Spleen (tissue), 11 donors: Measurements from ENCODE around the gene ZC3H12D. TPM values are rescaled to one million over a fixed set of nuclear protein-coding genes. Genes with fewer than 3 reads are reported as not detected.

Source experiments
- DNase-seq: peaks from one replicate; pipeline ENCODE4 v3.0.0-alpha.2; 2020
- H3K27ac ChIP-seq, 8 donors: fragments of 200-600 bp; sonication (generic) in 7 of 8; 1 replicate in 4 of 8; 2 replicates in 4 of 8; pipeline versions ENCODE4 v1.5.0 to v1.8.0; 2016 to 2021; ENCODE audit warnings: inconsistent platforms in 4 of 8, mild to moderate bottlenecking in 4 of 8, moderate library complexity in 1 of 8
- H3K27me3 ChIP-seq, 7 donors: fragments of 200-600 bp; sonication (generic) in 6 of 7; replicated peaks in 1 of 7; 1 replicate in 4 of 7; 2 replicates in 3 of 7; pipeline versions ENCODE4 v1.5.0 to v1.8.0; 2016 to 2021; ENCODE audit warnings: inconsistent platforms in 3 of 7, mild to moderate bottlenecking in 1 of 7
- H3K36me3 ChIP-seq, 6 donors: fragments of 200-600 bp; sonication (generic) in 5 of 6; 1 replicate in 4 of 6; 2 replicates in 2 of 6; pipeline versions ENCODE4 v1.5.0 to v1.8.0; 2016 to 2021; ENCODE audit warnings: inconsistent platforms in 2 of 6
- H3K4me1 ChIP-seq, 6 donors: fragments of 200-600 bp; sonication (generic) in 5 of 6; 1 replicate in 3 of 6; 2 replicates in 3 of 6; pipeline versions ENCODE4 v1.5.0 to v1.8.0; 2016 to 2021; ENCODE audit warnings: inconsistent platforms in 3 of 6
- H3K4me3 ChIP-seq, 8 donors: fragments of 200-600 bp; sonication (generic) in 7 of 8; 1 replicate in 4 of 8; 2 replicates in 4 of 8; pipeline versions ENCODE4 v1.5.0 to v1.8.0; 2016 to 2021; ENCODE audit warnings: inconsistent platforms in 4 of 8, mild to moderate bottlenecking in 4 of 8, moderate library complexity in 2 of 8
- H3K9me3 ChIP-seq, 8 donors: fragments of 200-600 bp; sonication (generic) in 7 of 8; 1 replicate in 4 of 8; 2 replicates in 4 of 8; pipeline versions ENCODE4 v1.5.0 to v1.8.0; 2016 to 2021; ENCODE audit warnings: inconsistent platforms in 4 of 8
- POLR2A ChIP-seq, 3 donors: fragments of 450-650 bp; IDR thresholded peaks; one replicate each; pipeline ENCODE4 v1.5.1; 2017; ENCODE audit warnings: antibody characterized with exemption in 3 of 3, mild to moderate bottlenecking in 1 of 3
- POLR2AphosphoS5 ChIP-seq, 3 donors: sonication (generic); formaldehyde crosslinking; IDR thresholded peaks; one replicate each; pipeline ENCODE4 v1.5.1; 2017; ENCODE audit warnings: antibody characterized with exemption in 3 of 3
- WGBS, 5 donors: extraction: QIAGEN DNeasy Blood & Tissue Kit in 3 of 5; methylation state at CpG; one replicate each; pipeline versions ENCODE4 v1.1.5 to v1.1.7; 2013 to 2018; 5-methylcytosine and 5-hydroxymethylcytosine counted together
- intact Hi-C: fragments of 100-400 bp; cut with DNase I; formaldehyde crosslinking; loops from one replicate; pipeline ENCODE4 v1.15.0; 2023; ENCODE audit warnings: low total_unique reads
- polyA plus RNA-seq, 3 donors: library from polyadenylated mRNA; stranded (reverse); fragments of 200-250 nt; gene quantifications; one replicate each; pipeline ENCODE4 v1.2.1, GENCODE V29; 2013
- total RNA-seq, 7 donors: library from RNA; depleted of rRNA in 3 of 7; stranded (reverse); fragments of >200 nt in 3 of 7; fragmentation: NEBNext Ultra II Directional in 4 of 7; extraction: Animal tissue kit (Norgen Biotek cat#: 25700) in 4 of 7; gene quantifications; one replicate each; pipeline versions ENCODE4 v1.1.0 to v1.2.1, GENCODE V29; 2016 to 2021
- TF ChIP-seq, protein P1 (sequence below), 11 experiments: fragments of 200-600 bp in 7 of 11; fragments of 450-650 bp in 4 of 11; sonication (generic) in 4 of 11; IDR thresholded peaks in 8 of 11; conservative IDR thresholded peaks in 3 of 11; 1 replicate in 7 of 11; 2 replicates in 4 of 11; pipeline versions ENCODE4 v1.4.0 to v1.8.0; 2016 to 2021; ENCODE audit warnings: antibody characterized with exemption in 11 of 11, inconsistent platforms in 4 of 11, mild to moderate bottlenecking in 1 of 11
- donor health status: healthy with polysubstance abuse.
- donor health status: DM: no; HTN: no; CAD: no; lungs with moderate emphysema.
- donor health status: DM: no; HTN: no; CAD: no.
- donor health status: Bipolar disorder and iron deficiency.
- donor health status: healthy.
- donor health status: DM: no; HTN: no; CAD: no.
- donor health status: DM: yes; HTN: yes; CAD: no.

Gene ZC3H12D
- total and polyA plus RNA-seq, 10 donors, result 15.2 to 38.4 (median 22.8) TPM

DNA sequence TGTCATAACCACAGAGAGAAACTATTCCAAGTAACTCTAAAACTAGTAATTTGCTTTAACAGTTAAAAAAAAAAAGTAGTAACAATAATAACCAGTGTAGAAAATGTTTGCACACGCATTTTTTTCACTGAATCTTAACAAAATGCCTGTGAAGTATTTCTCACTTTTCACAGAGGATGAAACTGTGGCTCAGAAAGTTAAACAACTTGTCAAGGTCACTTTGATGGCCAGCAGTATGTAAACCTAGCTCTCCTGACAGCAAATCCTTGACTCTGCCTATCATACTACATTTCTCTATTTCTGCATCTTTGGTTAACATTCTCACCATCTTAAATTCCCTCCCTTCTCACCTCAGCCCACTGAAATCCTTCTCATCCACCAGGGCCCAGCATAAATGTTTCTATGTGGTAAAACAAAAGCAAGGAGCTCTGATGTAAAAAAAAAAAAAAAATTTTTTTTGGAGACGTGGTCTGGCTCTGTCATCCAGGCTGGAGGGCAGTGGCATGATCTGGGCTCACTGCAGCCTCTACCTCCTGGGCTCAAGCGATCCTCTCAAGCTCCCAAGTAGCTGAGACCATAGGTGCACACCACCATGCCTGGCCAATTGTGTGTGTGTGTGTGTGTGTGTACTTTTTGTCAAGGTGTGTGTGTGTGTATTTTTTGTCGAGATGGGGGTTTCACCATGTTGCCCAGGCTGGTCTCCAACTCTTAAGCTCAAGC lies 26.1 kb upstream of the ZC3H12D start:
- Histone ChIP-seq H3K27me3 (no peaks in the 10 kb centered on the region), H3K4me1 (peaks cover 0 to 14% (median 0%) of the 10 kb centered on the region in 6 donors), H3K27ac (no peak overlapping the region), H3K36me3 (peaks cover 0 to 87% (median 29%) of the 10 kb centered on the region in 6 donors), H3K4me3 (no peak overlapping the region), H3K9me3 (no peaks in the 10 kb centered on the region)
- intact Hi-C loops, result loop anchor here (10.0 kb wide), 2 partner anchors 76 to 426 kb away; no protein-coding TSS in a partner anchor
- DNase-seq, result no peak
- TF ChIP-seq POLR2A (IDR thresholded peaks at IDR 0.05) (no peak), POLR2AphosphoS5 (IDR thresholded peaks at IDR 0.05) (no peak)
- TF ChIP-seq, protein P1, sequence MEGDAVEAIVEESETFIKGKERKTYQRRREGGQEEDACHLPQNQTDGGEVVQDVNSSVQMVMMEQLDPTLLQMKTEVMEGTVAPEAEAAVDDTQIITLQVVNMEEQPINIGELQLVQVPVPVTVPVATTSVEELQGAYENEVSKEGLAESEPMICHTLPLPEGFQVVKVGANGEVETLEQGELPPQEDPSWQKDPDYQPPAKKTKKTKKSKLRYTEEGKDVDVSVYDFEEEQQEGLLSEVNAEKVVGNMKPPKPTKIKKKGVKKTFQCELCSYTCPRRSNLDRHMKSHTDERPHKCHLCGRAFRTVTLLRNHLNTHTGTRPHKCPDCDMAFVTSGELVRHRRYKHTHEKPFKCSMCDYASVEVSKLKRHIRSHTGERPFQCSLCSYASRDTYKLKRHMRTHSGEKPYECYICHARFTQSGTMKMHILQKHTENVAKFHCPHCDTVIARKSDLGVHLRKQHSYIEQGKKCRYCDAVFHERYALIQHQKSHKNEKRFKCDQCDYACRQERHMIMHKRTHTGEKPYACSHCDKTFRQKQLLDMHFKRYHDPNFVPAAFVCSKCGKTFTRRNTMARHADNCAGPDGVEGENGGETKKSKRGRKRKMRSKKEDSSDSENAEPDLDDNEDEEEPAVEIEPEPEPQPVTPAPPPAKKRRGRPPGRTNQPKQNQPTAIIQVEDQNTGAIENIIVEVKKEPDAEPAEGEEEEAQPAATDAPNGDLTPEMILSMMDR (IDR thresholded peaks at IDR 0.05 in 8 of 11, conservative IDR thresholded peaks at IDR 0.05 in 3 of 11), result no peak
- 84 to 95% (median 93%) methylated on average over 4 of the region's 4 CpGs for WGBS, 5 donors

DNA sequence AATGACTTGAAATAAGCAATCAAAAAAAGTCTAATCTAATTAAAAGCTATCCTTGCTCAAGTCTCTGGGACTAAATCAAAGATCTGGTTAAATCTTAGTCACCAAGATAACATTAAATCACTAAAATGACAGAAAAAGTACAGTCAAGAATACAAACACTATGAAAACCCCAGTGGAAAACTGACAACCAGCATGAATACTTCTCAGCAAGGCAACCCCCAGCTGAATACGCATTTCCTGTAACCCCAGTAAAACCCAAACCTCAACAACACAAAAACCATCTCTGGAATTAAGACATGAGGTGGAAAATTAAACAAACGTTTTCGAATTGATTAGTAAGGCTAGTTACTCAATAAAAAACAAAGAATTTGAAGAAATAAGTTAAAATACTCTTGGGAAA lies 23.7 kb upstream of the ZC3H12D start:
- TF ChIP-seq POLR2A (IDR thresholded peaks at IDR 0.05), result no peak
- no peak for TF ChIP-seq POLR2AphosphoS5 (IDR thresholded peaks at IDR 0.05)
- TF ChIP-seq, protein P1 (IDR thresholded peaks at IDR 0.05 in 8 of 11, conservative IDR thresholded peaks at IDR 0.05 in 3 of 11), result no peak
- no peaks in the 10 kb centered on the region for H3K9me3 ChIP-seq
- H3K4me3 ChIP-seq, result no peak overlapping the region
- H3K4me1 ChIP-seq, result peaks cover 0 to 14% (median 0%) of the 10 kb centered on the region in 6 donors
- DNase-seq, result no peak
- peaks cover 0 to 87% (median 35%) of the 10 kb centered on the region in 6 donors for H3K36me3 ChIP-seq
- H3K27me3 ChIP-seq, result no peaks in the 10 kb centered on the region
- intact Hi-C loops, result no loop called here
- no peak overlapping the region for H3K27ac ChIP-seq
- WGBS, 5 donors, result 69 to 76% (median 74%) methylated on average over 3 of the region's 3 CpGs

DNA sequence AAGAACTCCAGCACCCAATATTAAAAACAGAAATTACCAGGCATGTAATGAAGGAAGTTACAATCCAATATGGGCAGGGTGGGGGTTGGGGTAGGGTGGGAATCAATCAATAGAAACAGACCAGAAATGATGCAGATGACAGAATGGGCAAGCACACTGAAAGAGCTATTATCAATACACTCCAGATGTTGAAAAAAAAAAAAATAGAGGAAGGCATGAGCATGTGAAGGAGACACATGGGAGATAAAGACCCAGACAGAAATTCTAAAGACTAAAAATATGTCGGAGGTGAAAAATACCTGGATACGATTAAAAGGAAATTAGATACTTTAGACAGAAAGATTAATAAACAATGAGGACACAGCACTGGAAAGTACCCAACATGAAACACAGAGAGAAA lies 19.1 kb upstream of the ZC3H12D start:
- TF ChIP-seq, protein P1 (IDR thresholded peaks at IDR 0.05 in 8 of 11, conservative IDR thresholded peaks at IDR 0.05 in 3 of 11), result no peak
- no peak for TF ChIP-seq POLR2AphosphoS5 (IDR thresholded peaks at IDR 0.05)
- no peak for TF ChIP-seq POLR2A (IDR thresholded peaks at IDR 0.05)
- no peaks in the 10 kb centered on the region for H3K27me3 ChIP-seq
- H3K4me3 ChIP-seq, result no peak overlapping the region
- 81 to 97% (median 90%) methylated on average over 2 of the region's 2 CpGs for WGBS, 5 donors
- no peaks in the 10 kb centered on the region for H3K9me3 ChIP-seq
- DNase-seq, result no peak
- H3K27ac ChIP-seq, result no peak overlapping the region
- H3K36me3 ChIP-seq, result peaks cover 0 to 48% (median 14%) of the 10 kb centered on the region in 6 donors
- intact Hi-C loops, result no loop called here
- H3K4me1 ChIP-seq, result peaks cover 0 to 11% (median 0%) of the 10 kb centered on the region in 6 donors

DNA sequence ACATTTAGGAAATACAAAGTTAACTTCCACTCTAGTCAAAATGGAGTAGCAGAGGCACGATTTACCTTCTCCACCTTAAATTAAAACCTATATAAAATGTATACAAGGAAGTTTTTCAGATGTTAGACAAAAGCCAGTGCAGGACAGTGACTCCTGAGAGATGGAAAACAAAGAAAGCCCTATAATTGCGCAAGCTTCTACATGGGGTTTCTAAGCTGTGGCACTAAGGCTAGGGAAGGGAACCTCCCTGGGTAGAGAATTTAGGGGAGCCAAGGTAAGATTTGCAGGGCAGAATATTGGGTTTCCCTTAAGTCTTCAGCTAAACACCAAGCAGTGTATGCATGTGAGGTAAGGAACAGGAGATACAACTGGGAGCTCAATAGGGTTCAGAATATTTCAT lies 18.5 kb upstream of the ZC3H12D start:
- H3K4me1 ChIP-seq, result peaks cover 0 to 5% (median 0%) of the 10 kb centered on the region in 6 donors
- no peak for DNase-seq
- TF ChIP-seq POLR2A (IDR thresholded peaks at IDR 0.05) (no peak), POLR2AphosphoS5 (IDR thresholded peaks at IDR 0.05) (no peak)
- TF ChIP-seq, protein P1 (IDR thresholded peaks at IDR 0.05 in 8 of 11, conservative IDR thresholded peaks at IDR 0.05 in 3 of 11), result no peak
- no peak overlapping the region for H3K4me3 ChIP-seq
- H3K36me3 ChIP-seq, result peaks cover 0 to 48% (median 13%) of the 10 kb centered on the region in 6 donors
- no peaks in the 10 kb centered on the region for H3K9me3 ChIP-seq
- intact Hi-C loops, result no loop called here
- 89 to 96% (median 91%) methylated on average over 2 of the region's 2 CpGs for WGBS, 5 donors
- H3K27ac ChIP-seq, result no peak overlapping the region
- H3K27me3 ChIP-seq, result no peaks in the 10 kb centered on the region
